ENCODE data around the gene TMEM204.

- TF ChIP-seq TEAD4 (IDR thresholded peaks at IDR 0.05) = no peak
- no peak for TF ChIP-seq RAD21 (IDR thresholded peaks at IDR 0.05; ENCODE audit: low read depth)
- TF ChIP-seq CREB1 (IDR thresholded peaks at IDR 0.05; ENCODE audit: low read depth) = no peak
- no peak for TF ChIP-seq FOXM1 (IDR thresholded peaks at IDR 0.05; ENCODE audit: borderline replicate concordance, low read depth)
Measured at GRCh38 chr16:1581804-1582203, 48.3 kb downstream of the TMEM204 start.

Measured in Ishikawa (cell line).